HEK293T (cell line): Measurements from ENCODE around the gene SP110.
"Not testable (repeated sequence)": the region's sequence is repeated elsewhere in the genome, so short reads cannot be mapped to it uniquely, and the experiment has no call there.

Experiments used
- CTCF ChIA-PET: fragments of 350-600 bp; formaldehyde crosslinking; extraction: SDS; loops from one replicate; lab custom pipeline; 2021; ENCODE audit warnings: antibody characterized with exemption, inconsistent platforms; lab: Yijun Ruan, JAX
- POLR2A ChIA-PET: fragments of 350-600 bp; formaldehyde crosslinking; extraction: SDS; loops from one replicate; lab custom pipeline; 2020; ENCODE audit warnings: antibody characterized with exemption, inconsistent platforms; lab: Yijun Ruan, JAX
- DNase-seq: peaks from one replicate; pipeline ENCODE4 v3.0.0; 2012; ENCODE audit warnings: mixed read lengths; ENCODE audit errors: extremely low spot score
- ARNT ChIP-seq: fragments of 450-650 bp; IDR thresholded peaks from 2 replicates; pipeline ENCODE4 v1.6.1; 2017; ENCODE audit warnings: mild to moderate bottlenecking
- BHLHE40 ChIP-seq: fragments of 450-650 bp; IDR thresholded peaks from 2 replicates; pipeline ENCODE4 v1.6.1; 2016; ENCODE audit warnings: mild to moderate bottlenecking, moderate library complexity, borderline replicate concordance
- CTBP1 ChIP-seq: fragments of 450-650 bp; IDR thresholded peaks from 2 replicates; pipeline ENCODE4 v1.6.1; 2016; ENCODE audit warnings: borderline replicate concordance
- ELF4 ChIP-seq: fragments of 450-650 bp; IDR thresholded peaks from 2 replicates; pipeline ENCODE4 v1.6.1; 2017; ENCODE audit warnings: antibody characterized with exemption
- FOXA1 ChIP-seq: fragments of 450-650 bp; IDR thresholded peaks from 2 replicates; pipeline ENCODE4 v1.6.1; 2016; ENCODE audit warnings: mild to moderate bottlenecking
- FOXK2 ChIP-seq: fragments of 450-650 bp; IDR thresholded peaks from 2 replicates; pipeline ENCODE4 v1.6.1; 2016; ENCODE audit warnings: mild to moderate bottlenecking
- FOXM1 ChIP-seq: fragments of 450-650 bp; IDR thresholded peaks from 2 replicates; pipeline ENCODE4 v1.6.1; 2017; ENCODE audit warnings: mild to moderate bottlenecking, borderline replicate concordance
- HDGF ChIP-seq: fragments of 450-650 bp; IDR thresholded peaks from 2 replicates; pipeline ENCODE4 v1.6.1; 2017; ENCODE audit warnings: antibody characterized with exemption, borderline replicate concordance
- L3MBTL2 ChIP-seq: fragments of 450-650 bp; conservative IDR thresholded peaks from 2 replicates; pipeline ENCODE4 v1.6.1; 2016; ENCODE audit warnings: mild to moderate bottlenecking
- LEF1 ChIP-seq: fragments of 450-650 bp; IDR thresholded peaks from 2 replicates; pipeline ENCODE4 v1.6.1; 2017; ENCODE audit warnings: mild to moderate bottlenecking, borderline replicate concordance
- NFRKB ChIP-seq: fragments of 450-650 bp; IDR thresholded peaks from 2 replicates; pipeline ENCODE4 v1.6.1; 2016; ENCODE audit warnings: mild to moderate bottlenecking, moderate library complexity
- PKNOX1 ChIP-seq: fragments of 450-650 bp; IDR thresholded peaks from 2 replicates; pipeline ENCODE4 v1.6.1; 2016
- SP1 ChIP-seq: fragments of 450-650 bp; IDR thresholded peaks from 2 replicates; pipeline ENCODE4 v1.6.1; 2017
- SUZ12 ChIP-seq: fragments of 450-650 bp; IDR thresholded peaks from 2 replicates; pipeline ENCODE4 v1.6.1; 2016; ENCODE audit warnings: mild to moderate bottlenecking
- TARDBP ChIP-seq: fragments of 450-650 bp; IDR thresholded peaks from 2 replicates; pipeline ENCODE4 v1.6.1; 2016
- ZNF384 ChIP-seq: fragments of 450-650 bp; IDR thresholded peaks from 2 replicates; pipeline ENCODE4 v1.6.1; 2016

SP110 gene

GRCh38 chr2:230230087-230230486 lies 10.3 kb upstream of the SP110 start:
- ChIA-PET POLR2A (no interaction called here), CTCF (no interaction called here)
- no peak for DNase-seq
- no peak for TF ChIP-seq LEF1

GRCh38 chr2:230227216-230227615 lies 7.4 kb upstream of the SP110 start:
- TF ChIP-seq BHLHE40: no peak
- no peak for DNase-seq
- CTCF ChIA-PET: no interaction called here
- POLR2A ChIA-PET: no interaction called here

DNA sequence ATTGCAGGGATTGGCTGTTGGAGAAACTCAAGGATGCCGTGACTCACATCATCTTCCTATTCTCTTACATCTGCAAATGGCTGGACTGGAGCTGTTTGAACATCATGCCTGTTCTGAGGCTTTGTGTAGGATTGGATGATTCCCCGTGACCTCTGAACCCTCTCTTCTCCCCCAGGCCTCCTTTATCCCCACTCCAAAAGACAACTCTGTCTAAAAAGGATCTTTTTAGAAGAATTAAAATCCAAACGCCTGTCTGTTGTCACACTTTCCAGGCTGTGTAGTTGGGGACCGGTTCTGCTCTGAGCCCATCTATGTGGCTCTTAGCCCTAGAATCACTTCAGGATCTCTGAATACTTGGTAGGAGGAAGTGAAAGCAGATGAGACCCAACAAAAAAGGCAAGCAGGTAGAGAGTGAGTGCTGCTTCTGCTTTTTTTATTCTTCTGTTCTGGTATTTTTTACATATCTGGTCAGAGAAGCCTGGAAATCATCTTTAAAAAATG lies 6.3 kb upstream of the SP110 start:
- TF ChIP-seq ZNF384 (no peak), FOXM1 (no peak), BHLHE40 (no peak)
- POLR2A ChIA-PET: no interaction called here
- no peak for DNase-seq
- CTCF ChIA-PET: no interaction called here

- TF ChIP-seq ARNT: no peak
- no peak for TF ChIP-seq PKNOX1
- no peak for TF ChIP-seq L3MBTL2
- no peak for TF ChIP-seq LEF1
- TF ChIP-seq TARDBP: no peak
- no peak for TF ChIP-seq BHLHE40
- POLR2A ChIA-PET: no interaction called here
- CTCF ChIA-PET: no interaction called here
- DNase-seq: no peak
These were observed 5.7 kb upstream of the SP110 start, which contains the start of gene SP140 for GRCh38 chr2:230225486-230225885. Gene SP140 (plus strand): TSS chr2:230225736. CDS start chr2:230225845, 109 bp downstream.

- POLR2A ChIA-PET: no interaction called here
- no peak for TF ChIP-seq FOXA1
- TF ChIP-seq SUZ12: no peak
- no peak for TF ChIP-seq HDGF
- no peak for TF ChIP-seq ELF4
- no peak for TF ChIP-seq L3MBTL2
- TF ChIP-seq ZNF384: no peak
- TF ChIP-seq LEF1: no peak
- TF ChIP-seq FOXM1: no peak
- no peak for TF ChIP-seq ARNT
- TF ChIP-seq NFRKB: no peak
- no peak for TF ChIP-seq TARDBP
- TF ChIP-seq BHLHE40: no peak
- no peak for TF ChIP-seq SP1
- CTCF ChIA-PET: no interaction called here
- no peak for DNase-seq
These were observed 4.7 kb upstream of the SP110 start for GRCh38 chr2:230224458-230224857.

GRCh38 chr2:230222829-230223228 lies 3.0 kb upstream of the SP110 start:
- CTCF ChIA-PET, POLR2A ChIA-PET, DNase-seq: not testable (repeated sequence)

- no peak for DNase-seq
- ChIA-PET CTCF (no interaction called here), POLR2A (no interaction called here)
- TF ChIP-seq CTBP1 (no peak), FOXK2 (no peak), ELF4 (no peak), NFRKB (no peak), LEF1 (no peak), BHLHE40 (no peak), HDGF (no peak), SUZ12 (no peak), TARDBP (no peak), ARNT (no peak), ZNF384 (no peak), FOXA1 (no peak), L3MBTL2 (no peak), SP1 (no peak), PKNOX1 (no peak), FOXM1 (no peak)
These were observed 1.7 kb upstream of the SP110 start for GRCh38 chr2:230221493-230221892.

GRCh38 chr2:230220347-230220969 lies 674 bp upstream of the SP110 start:
- DNase-seq: no peak
- POLR2A ChIA-PET: no interaction called here
- CTCF ChIA-PET: no interaction called here
- TF ChIP-seq PKNOX1 (no peak), FOXM1 (no peak), ZNF384 (no peak)
